AG04449 (cell line): ENCODE measurements around the gene A1CF.
"Not testable (repeated sequence)": the region's sequence is repeated elsewhere in the genome, so short reads cannot be mapped to it uniquely, and the experiment has no call there.

ENCODE experiments used
- CTCF ChIA-PET: fragments of 350-600 bp; formaldehyde crosslinking; extraction: SDS; loops from one replicate; lab custom pipeline; 2021; ENCODE audit warnings: antibody characterized with exemption; lab: Yijun Ruan, JAX
- POLR2A ChIA-PET: fragments of 400-600, 350-600 bp; formaldehyde crosslinking; extraction: SDS; loops from one replicate; lab custom pipeline; 2020; ENCODE audit warnings: antibody characterized with exemption, inconsistent platforms; lab: Yijun Ruan, JAX
- DNase-seq: peaks from one replicate; pipeline ENCODE4 v3.0.0-alpha.2; 2010; ENCODE audit warnings: low read depth, low spot score
- H3K4me3 ChIP-seq: 2 replicates; pipeline ENCODE4 v1.5.1; 2011; ENCODE audit warnings: low read depth, mild to moderate bottlenecking, control low read depth, low read length
- CTCF ChIP-seq: IDR thresholded peaks from one replicate; pipeline ENCODE4 v1.5.1; 2011; ENCODE audit warnings: mild to moderate bottlenecking, moderate library complexity, low read length, control low read depth, inconsistent platforms; ENCODE audit not compliant: insufficient read depth; ENCODE audit errors: missing control alignments

A1CF gene

GRCh38 chr10:50918529-50918928 lies 33.1 kb upstream of the A1CF start:
- CTCF ChIA-PET, result no interaction called here
- TF ChIP-seq CTCF, result no peak
- no peak overlapping the region for H3K4me3 ChIP-seq
- no peak for DNase-seq
- POLR2A ChIA-PET, result no interaction called here

DNA sequence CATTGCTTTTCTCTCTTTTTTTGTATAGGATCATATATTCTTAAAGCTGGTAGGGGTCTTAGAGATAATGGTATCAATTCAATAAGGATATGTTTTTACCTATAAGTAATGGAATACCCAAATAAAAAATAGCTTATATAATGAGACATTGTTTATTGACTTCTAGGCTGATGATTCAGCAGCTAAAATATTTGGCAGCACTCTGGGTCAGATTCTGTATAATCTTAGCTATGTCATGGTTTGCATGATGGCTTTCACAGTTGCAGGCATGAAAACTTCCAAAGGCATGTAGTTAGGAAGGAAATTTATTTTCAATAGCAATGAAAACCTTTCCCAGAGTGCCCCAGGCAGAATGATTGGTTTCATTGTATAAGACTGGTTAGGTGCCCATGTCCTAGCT lies 32.1 kb upstream of the A1CF start:
- TF ChIP-seq CTCF, result no peak
- ChIA-PET CTCF (no interaction called here), POLR2A (no interaction called here)
- H3K4me3 ChIP-seq, result no peak overlapping the region
- no peak for DNase-seq

- H3K4me3 ChIP-seq, result no peak overlapping the region
- CTCF ChIA-PET, result no interaction called here
- POLR2A ChIA-PET, result no interaction called here
- no peak for TF ChIP-seq CTCF
- DNase-seq, result no peak
Observed at GRCh38 chr10:50909334-50910014, 24.0 kb upstream of the A1CF start.

GRCh38 chr10:50908366-50908765 lies 22.9 kb upstream of the A1CF start:
- ChIA-PET CTCF (no interaction called here), POLR2A (no interaction called here)
- H3K4me3 ChIP-seq, result no peak overlapping the region
- DNase-seq, result no peak
- no peak for TF ChIP-seq CTCF

GRCh38 chr10:50905797-50906196 lies 20.4 kb upstream of the A1CF start:
- H3K4me3 ChIP-seq, DNase-seq, POLR2A ChIA-PET, CTCF ChIA-PET: not testable (repeated sequence)

DNA sequence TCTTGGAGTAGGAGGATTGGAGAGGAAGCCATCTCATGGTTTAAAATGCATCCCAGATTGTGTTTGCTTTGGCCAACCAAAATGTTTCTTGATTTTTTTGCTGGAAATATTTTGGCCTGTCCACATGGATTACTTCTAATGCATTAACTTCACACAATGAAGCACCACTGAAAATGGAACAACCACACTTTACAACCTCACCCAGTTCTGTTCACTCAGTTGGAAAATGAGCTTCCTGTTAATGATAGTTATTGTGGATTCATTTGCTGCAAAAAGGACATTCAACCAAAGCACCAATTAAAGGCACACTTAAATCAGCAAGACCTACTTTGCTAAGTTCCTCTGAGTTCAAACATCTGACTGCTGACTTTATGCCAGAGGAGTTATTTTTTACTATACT lies 11.3 kb upstream of the A1CF start:
- POLR2A ChIA-PET, result no interaction called here
- CTCF ChIA-PET, result no interaction called here
- DNase-seq, result no peak
- no peak for TF ChIP-seq CTCF
- H3K4me3 ChIP-seq, result no peak overlapping the region

GRCh38 chr10:50894312-50894711 lies 8.9 kb upstream of the A1CF start:
- DNase-seq, result no peak
- TF ChIP-seq CTCF, result no peak
- H3K4me3 ChIP-seq, result no peak overlapping the region
- ChIA-PET CTCF (no interaction called here), POLR2A (no interaction called here)
